HG03520 (cell line): ENCODE data around the gene CD27.
"Not testable (repeated sequence)": the region's sequence is repeated elsewhere in the genome, so short reads cannot be mapped to it uniquely, and the experiment has no call there.

ENCODE experiments used
- ATAC-seq: cut with Tn5 transposase; IDR thresholded peaks from one replicate; pipeline ENCODE4 v1.9.1; 2021; ENCODE audit warnings: mild to moderate bottlenecking, moderate library complexity; ENCODE audit not compliant: unreplicated experiment

The CD27 gene

DNA sequence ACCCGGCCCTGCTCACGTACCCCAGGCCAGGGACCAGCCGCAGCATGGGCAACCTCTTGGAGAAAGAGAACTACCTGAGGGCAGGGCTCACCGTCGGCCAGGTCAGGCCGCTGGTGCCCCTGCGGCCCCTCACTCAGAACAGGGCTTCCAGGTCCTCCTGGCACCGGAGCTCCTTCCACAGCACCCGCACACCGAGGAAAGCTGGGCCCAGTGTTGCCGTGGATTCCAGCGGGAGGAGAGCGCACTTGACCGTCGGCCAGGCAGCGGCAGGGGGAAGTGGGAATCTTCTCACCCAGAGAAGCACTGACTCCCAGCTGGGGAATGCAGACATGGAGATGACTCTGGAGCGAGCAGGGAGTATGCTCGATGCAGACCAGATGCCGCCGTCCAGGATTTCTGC is 33.7 kb downstream of the CD27 start:
- no peak for ATAC-seq

DNA sequence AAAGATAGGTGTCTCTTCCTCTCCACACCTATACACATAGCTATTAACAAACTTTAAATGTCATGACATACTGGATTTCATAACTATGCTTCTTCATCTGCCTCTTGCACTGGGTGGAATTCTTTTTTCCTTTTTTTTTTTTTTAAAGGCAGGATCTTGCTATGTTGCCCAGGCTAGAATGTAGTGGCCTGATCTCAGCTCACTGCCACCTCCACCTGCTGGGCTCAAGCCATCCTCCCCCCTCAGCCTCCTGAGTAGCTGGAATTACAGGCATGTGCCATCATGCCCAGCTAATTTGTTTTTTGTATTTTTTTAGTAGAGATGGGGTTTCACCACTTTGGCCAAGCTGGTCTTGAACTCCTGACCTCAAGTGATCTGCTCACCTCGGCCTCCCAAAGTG is 43.5 kb downstream of the CD27 start:
- no peak for ATAC-seq

DNA sequence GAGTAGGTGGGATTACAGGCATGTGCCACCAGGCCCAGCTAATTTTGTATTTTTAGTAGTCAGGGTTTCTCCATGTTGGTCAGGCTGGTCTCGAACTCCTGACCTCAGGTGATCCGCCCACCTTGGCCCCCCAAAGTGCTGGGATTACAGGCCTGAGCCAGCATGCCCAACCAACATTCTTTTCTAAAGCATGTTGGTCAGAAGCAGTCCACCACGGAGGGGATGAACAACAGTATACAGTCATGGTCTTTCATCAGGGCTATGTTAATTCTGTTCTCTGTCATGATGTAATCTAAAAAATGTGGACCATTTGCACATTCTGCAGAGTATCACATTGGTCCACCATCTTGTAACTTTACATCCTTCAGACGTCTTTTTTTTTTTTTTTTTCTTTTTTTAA is 44.7 kb downstream of the CD27 start:
- ATAC-seq, result no peak

DNA sequence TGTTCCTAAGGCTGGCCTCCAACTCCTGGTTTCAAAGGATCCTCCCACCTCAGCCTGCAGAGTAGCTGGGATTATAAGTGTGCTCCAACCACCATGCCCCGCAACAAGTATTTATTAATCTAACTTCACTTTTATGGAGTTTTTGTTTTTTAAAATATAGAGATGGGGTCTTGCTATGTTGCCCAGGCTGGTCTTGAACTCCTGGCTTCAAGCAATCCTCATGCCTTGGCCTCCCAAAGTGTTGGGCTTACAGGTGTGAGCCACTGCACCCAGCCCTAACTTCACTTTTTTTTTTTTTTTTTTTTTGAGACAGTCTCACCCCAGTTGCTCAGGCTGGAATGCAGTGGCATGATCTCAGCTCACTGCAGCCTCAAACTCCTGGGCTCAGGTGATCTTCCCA is 45.9 kb downstream of the CD27 start:
- not testable (repeated sequence) for ATAC-seq

DNA sequence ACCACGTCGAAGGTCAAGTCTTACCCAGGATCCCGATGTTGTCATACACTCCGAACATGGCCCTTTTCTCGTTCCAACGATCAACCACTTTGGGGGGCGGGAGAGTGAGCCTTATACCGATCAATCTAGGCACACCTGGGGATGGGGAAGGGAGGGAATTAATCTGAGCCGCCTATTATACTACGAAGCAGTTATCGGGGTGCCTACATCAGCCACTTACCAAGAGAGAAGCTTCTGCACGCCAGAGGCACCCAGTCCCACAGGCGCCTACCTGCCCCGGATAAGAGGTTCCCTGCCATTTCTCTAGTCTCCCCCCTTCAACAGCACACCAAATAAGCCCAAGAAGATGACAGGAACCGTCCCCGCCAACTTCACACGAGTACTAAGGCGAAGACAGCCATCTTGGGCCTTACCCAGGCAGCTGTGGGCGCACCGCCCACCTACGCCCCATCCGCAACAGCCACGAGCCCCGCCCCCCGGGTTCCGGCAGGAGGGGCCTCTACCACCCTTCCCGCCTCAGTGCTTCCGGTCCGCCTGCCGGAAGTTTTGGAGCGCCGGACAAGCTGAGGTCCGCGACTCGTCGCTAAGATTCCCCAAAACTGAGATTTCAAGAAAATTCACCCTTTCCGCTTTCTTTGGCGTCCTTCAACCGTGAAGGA is 48.2 kb downstream of the CD27 start, which contains the start of gene MRPL51:
Gene MRPL51, minus strand, starts transcription at position 425 of the 659 bp plus-strand sequence. Its CDS starts 126 bp downstream, at position 299.
- peak; percentile 50 for ATAC-seq

DNA sequence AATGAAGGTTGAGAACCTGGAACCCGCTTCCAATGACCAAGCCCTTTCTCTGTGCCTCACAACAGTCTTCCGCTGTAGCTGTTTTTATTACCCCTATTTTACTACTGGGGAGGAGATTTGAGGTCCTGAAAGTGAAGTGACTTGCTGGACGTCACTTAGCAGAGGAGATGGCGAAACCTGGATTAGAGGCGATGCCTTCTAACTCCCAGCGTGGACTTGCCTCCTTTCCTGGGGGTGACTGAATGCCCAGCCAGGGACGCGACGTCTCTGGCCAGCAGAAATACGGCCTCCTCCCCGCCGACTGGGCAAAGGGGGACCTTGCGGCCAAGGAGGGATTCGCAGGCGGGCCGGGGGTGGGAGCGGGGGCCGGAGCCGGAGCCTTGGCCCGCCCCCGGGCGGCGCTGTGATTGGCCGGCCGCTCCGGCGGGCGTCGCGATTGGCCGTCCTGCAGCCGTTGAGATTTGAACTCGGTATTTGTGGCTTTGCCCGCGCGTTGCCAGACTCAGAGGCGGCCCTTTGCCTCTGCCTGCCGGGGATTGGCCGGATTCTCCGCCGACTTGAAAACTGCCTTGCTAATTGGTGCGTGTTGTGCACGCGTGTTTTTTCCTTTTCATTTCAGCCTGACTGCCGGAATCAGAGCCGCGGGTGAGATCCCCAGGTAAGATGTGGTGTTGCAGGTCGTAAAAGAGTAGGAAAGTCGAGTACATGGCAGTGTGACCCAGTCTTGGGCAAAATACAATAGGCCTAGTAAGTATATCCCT is 48.9 kb downstream of the CD27 start, which contains the start of gene NCAPD2:
Gene NCAPD2, plus strand, starts transcription at position 606 of the 761 bp plus-strand sequence. CDS start 997 bp downstream, outside the sequence.
- peak; percentile 91 for ATAC-seq

DNA sequence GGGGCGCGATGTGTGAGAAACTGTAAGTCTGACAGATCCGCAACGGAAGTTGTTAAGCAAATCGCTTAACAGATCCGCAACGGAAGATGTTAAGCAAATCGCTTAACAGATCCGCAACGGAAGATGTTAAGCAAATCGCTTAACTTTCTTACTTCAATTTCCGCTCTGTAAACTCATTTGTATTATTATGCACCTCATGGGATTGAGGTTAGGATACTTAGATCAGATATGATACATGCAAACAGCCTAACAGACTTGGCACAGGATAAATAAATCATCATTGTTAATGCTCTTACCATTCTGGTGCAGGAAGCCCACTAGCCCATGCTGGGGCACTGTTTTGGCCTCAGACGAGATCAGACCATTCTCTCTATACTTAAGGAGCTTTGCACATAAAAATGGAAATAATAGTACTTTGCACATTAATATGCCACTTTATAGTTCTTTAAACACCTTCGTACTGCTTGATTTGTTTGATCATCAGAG is 49.5 kb downstream of the CD27 start:
- ATAC-seq, result no peak

DNA sequence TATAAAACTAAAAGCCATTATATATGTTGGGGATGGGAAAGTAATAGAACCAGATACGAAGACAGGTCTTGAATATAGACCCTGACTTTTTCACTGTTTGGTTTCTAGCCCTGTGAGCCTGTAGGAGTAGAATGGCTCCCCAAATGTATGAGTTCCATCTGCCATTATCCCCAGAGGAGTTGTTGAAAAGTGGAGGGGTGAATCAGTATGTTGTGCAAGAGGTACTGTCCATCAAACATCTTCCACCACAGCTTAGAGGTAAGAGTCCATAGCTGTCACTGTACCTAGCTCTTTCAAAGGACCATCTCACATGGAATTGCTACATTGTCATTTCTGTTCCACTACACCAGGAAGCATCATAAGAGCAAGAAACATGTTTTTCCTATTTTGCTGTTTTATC is 50.2 kb downstream of the CD27 start:
- ATAC-seq, result no peak

DNA sequence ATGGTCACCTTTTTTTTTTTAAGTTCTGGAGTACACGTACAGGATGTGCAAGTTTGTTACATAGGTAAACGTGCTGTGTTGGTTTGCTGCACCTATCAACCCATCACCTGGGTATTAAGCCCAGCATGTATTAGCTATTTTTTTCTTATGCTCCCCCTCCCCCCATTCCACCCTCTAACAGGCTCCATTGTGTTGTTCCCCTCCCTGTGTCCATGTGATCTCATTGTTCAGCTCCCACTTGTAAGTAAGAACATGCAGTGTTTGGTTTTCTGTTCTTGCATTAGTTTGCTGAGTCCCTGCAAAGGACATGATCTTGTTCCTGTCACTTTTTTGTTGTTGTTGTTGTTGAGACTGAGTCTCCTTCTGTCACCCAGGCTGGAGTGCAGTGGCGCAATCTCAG is 52.5 kb downstream of the CD27 start:
- not testable (repeated sequence) for ATAC-seq

DNA sequence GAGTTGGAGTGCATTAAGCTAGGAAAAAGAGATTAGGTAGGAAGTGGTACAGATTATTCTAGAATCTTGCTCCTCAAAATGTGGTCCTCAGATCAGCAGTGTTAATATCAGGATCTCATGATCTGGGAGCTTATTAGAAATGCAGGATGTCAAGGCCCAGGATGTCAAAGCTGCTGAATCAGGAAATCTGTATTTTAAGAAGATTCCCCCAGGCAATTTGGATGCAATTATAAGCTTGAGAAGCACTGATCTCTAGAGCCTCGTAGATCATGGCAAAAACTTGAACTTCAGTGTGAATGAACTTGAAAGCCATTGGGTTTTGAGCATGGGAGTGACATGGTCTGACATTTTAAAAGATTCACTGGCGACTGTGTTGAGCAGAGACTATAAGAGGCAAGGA is 55.7 kb downstream of the CD27 start:
- no peak for ATAC-seq
